Upper lobe of left lung (tissue), 4 donors: Measurements from ENCODE around the gene VKORC1L1.

Experiments used
- CTCF ChIP-seq, 6 experiments: fragments of 450-650 bp in 4 of 6; fragments of 200-600 bp in 2 of 6; sonication (generic) in 2 of 6; IDR thresholded peaks; one replicate each; pipeline ENCODE4 v1.5.1; 2016 to 2019; ENCODE audit warnings: antibody characterized with exemption in 6 of 6
- POLR2A ChIP-seq, 4 donors: fragments of 450-650 bp; IDR thresholded peaks; one replicate each; pipeline ENCODE4 v1.5.1; 2016 to 2017; ENCODE audit warnings: antibody characterized with exemption in 4 of 4, mild to moderate bottlenecking in 2 of 4
- POLR2AphosphoS5 ChIP-seq, 2 donors: sonication (generic); formaldehyde crosslinking; IDR thresholded peaks; one replicate each; pipeline ENCODE4 v1.5.1; 2017; ENCODE audit warnings: antibody characterized with exemption in 2 of 2

GRCh38 chr7:65892161-65892560 lies 19.3 kb downstream of the VKORC1L1 start:
- TF ChIP-seq POLR2A (IDR thresholded peaks at IDR 0.05) (no peak), CTCF (IDR thresholded peaks at IDR 0.05) (no peak), POLR2AphosphoS5 (IDR thresholded peaks at IDR 0.05) (no peak)
